Natural killer cell (primary cell): ENCODE results near the gene NDUFB7. TPM values are rescaled to one million over a fixed set of nuclear protein-coding genes. Genes with fewer than 3 reads are reported as not detected.
"Not testable (repeated sequence)": the region's sequence is repeated elsewhere in the genome, so short reads cannot be mapped to it uniquely, and the experiment has no call there.

Source experiments
- ATAC-seq, 3 donors: fragments of 150-1000 bp in 2 of 3; fragments of 200-7000 bp in 1 of 3; cut with Tn5 transposase; 1 replicate in 1 of 3; 2 replicates in 2 of 3; pipeline ENCODE4 v1.10.0; 2021; ENCODE audit warnings: mild to moderate bottlenecking in 2 of 3, moderate library complexity in 2 of 3
- DNase-seq, 2 donors: peaks; one replicate each; pipeline versions ENCODE4 v3.0.0 to v3.0.0-alpha.2; 2013 to 2021; ENCODE audit warnings: mixed read lengths in 1 of 2
- H3K27ac ChIP-seq: one replicate; pipeline ENCODE4 v1.5.1; 2013; ENCODE audit warnings: mild to moderate bottlenecking, low read length
- H3K27me3 ChIP-seq: one replicate; pipeline ENCODE4 v1.6.1; 2013; ENCODE audit warnings: low read length; ENCODE audit not compliant: control insufficient read depth, insufficient read depth
- H3K36me3 ChIP-seq: one replicate; pipeline ENCODE4 v1.6.1; 2013; ENCODE audit warnings: low read length; ENCODE audit not compliant: control insufficient read depth, insufficient read depth
- H3K4me1 ChIP-seq: one replicate; pipeline ENCODE4 v1.6.1; 2013; ENCODE audit warnings: low read length; ENCODE audit not compliant: control insufficient read depth, insufficient read depth
- H3K4me3 ChIP-seq: one replicate; pipeline ENCODE4 v1.5.1; 2013; ENCODE audit warnings: low read length
- H3K9me3 ChIP-seq: one replicate; pipeline ENCODE4 v1.6.1; 2013; ENCODE audit warnings: low read length; ENCODE audit not compliant: control insufficient read depth, insufficient read depth
- H3K27ac Mint-ChIP-seq, 2 donors: one replicate each; pipeline ENCODE4 v1.8.0; 2022; ENCODE audit warnings: mild to moderate bottlenecking in 2 of 2, mixed read lengths in 2 of 2, moderate library complexity in 1 of 2
- H3K27me3 Mint-ChIP-seq, 2 donors: one replicate each; pipeline ENCODE4 v1.8.0; 2022; ENCODE audit warnings: low read depth in 2 of 2, mixed read lengths in 2 of 2
- H3K36me3 Mint-ChIP-seq: one replicate; pipeline ENCODE4 v1.8.0; 2022; ENCODE audit warnings: mixed read lengths
- H3K4me1 Mint-ChIP-seq, 2 donors: one replicate each; pipeline ENCODE4 v1.8.0; 2022; ENCODE audit warnings: mixed read lengths in 2 of 2
- H3K4me3 Mint-ChIP-seq: one replicate; pipeline ENCODE4 v1.8.0; 2022; ENCODE audit warnings: mild to moderate bottlenecking, moderate library complexity, mixed read lengths
- H3K9me3 Mint-ChIP-seq, 2 donors: one replicate each; pipeline ENCODE4 v1.8.0; 2022; ENCODE audit warnings: mixed read lengths in 2 of 2
- CTCF ChIP-seq: fragments of 200-600 bp; IDR thresholded peaks from one replicate; pipeline ENCODE4 v1.8.0; 2022; ENCODE audit warnings: antibody characterized with exemption
- WGBS: methylation state at CpG from one replicate; pipeline ENCODE4 v1.1.7; 2013; ENCODE audit warnings: missing lambda C conversion rate; ENCODE audit not compliant: insufficient coverage; 5-methylcytosine and 5-hydroxymethylcytosine counted together
- intact Hi-C: fragments of 100-400 bp; cut with micrococcal nuclease; formaldehyde crosslinking; loops from one replicate; pipeline ENCODE4 v1.14.2; 2022
- total RNA-seq, 4 donors: library from RNA; stranded (reverse); fragments of 120-200 nt in 1 of 4; gene quantifications; one replicate each; pipeline versions ENCODE4 v1.2.3 to v1.2.4, GENCODE V29; 2013 to 2022

NDUFB7 gene
- total RNA-seq, 3 donors from 2014 or later (not counting 1 experiment from before 2014, with no cell fraction given) = 97.1 to 120 (median 108) TPM

DNA sequence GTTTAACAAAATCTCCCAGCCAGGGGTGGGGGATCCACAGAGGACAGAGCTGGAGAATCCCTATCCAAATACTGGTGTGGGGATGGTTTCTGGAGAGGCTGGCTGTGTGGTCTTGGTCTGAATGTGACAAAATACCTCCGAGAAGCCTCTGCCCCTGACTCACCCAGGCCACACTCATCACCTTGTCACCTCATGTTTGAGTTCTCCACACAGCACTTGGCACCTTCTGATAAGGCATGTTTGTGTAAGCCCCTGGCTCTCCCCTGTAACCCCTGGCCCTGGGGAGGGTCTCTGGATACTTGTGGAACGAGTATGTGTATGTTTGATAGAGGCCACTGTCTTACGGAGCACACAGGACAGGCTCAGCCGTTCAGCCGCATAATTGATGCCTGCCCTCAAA is 27.8 kb downstream of the NDUFB7 start:
- Mint-ChIP-seq H3K27ac (no peak overlapping the region), H3K36me3 (no peaks in the 10 kb centered on the region), H3K4me1 (peaks cover 0 to 8% of the 10 kb centered on the region in 2 donors), H3K27me3 (no peaks in the 10 kb centered on the region), H3K9me3 (no peaks in the 10 kb centered on the region), H3K4me3 (no peak overlapping the region)
- Histone ChIP-seq H3K27me3 (no peaks in the 10 kb centered on the region), H3K27ac (no peak overlapping the region), H3K4me3 (no peak overlapping the region), H3K4me1 (no peaks in the 10 kb centered on the region), H3K9me3 (no peaks in the 10 kb centered on the region), H3K36me3 (peaks cover 1% of the 10 kb centered on the region)
- DNase-seq = no peak
- no peak for TF ChIP-seq CTCF
- WGBS = 92% methylated on average over 5 of the region's 5 CpGs
- ATAC-seq = no peak
- intact Hi-C loops = no loop called here

DNA sequence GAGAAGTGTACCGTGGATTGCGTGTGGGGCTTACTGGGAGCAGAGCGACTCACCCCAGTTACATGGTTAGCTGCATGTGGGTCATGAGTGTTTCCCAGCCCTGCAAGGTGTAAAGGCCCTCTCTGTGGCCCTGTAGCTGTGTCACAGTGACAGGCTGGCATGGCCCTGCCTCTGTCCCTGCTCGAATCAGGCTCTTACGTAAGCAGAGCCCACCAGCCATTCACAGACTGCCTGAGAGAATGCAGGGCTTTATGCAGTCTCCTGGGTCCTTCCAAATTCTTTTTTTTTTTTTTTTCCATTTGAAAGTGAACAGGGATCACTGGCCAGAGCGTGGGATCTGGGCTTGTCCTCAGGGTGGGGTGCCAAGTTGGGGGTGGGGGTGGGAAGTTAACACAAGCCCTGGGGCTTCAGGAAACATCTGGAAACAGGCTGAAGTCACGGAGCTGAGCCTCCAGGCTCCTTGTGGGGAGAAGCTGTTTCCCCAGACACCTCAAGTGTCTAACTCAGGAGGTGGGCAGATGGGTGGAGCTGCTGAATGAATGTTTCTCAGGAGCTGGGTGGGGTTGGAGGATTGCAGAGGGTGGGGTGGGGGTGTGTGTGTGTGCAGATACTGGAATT is 29.0 kb downstream of the NDUFB7 start:
- Histone ChIP-seq H3K27ac (no peak overlapping the region), H3K36me3 (no peaks in the 10 kb centered on the region), H3K27me3 (no peaks in the 10 kb centered on the region), H3K4me3 (no peak overlapping the region), H3K9me3 (no peaks in the 10 kb centered on the region), H3K4me1 (no peaks in the 10 kb centered on the region)
- no peak for TF ChIP-seq CTCF
- no peaks in the 10 kb centered on the region for H3K9me3 Mint-ChIP-seq
- no peak overlapping the region for H3K4me3 Mint-ChIP-seq
- H3K4me1 Mint-ChIP-seq = peaks cover 0 to 8% of the 10 kb centered on the region in 2 donors
- H3K27me3 Mint-ChIP-seq = no peaks in the 10 kb centered on the region
- H3K36me3 Mint-ChIP-seq = no peaks in the 10 kb centered on the region
- DNase-seq (no peak), ATAC-seq (no peak)
- intact Hi-C loops = no loop called here
- no peak overlapping the region for H3K27ac Mint-ChIP-seq
- 64% methylated on average over 7 of the region's 7 CpGs for WGBS

- H3K9me3 Mint-ChIP-seq, H3K36me3 Mint-ChIP-seq, DNase-seq, H3K27me3 ChIP-seq, H3K4me1 ChIP-seq, H3K27ac Mint-ChIP-seq, H3K9me3 ChIP-seq, ATAC-seq, H3K4me3 ChIP-seq, intact Hi-C loops, H3K27ac ChIP-seq, H3K27me3 Mint-ChIP-seq, H3K36me3 ChIP-seq, H3K4me3 Mint-ChIP-seq: not testable (repeated sequence)
- peaks cover 0 to 13% of the 10 kb centered on the region in 2 donors for H3K4me1 Mint-ChIP-seq
- 87% methylated on average over 5 of the region's 5 CpGs for WGBS
Observed at GRCh38 chr19:14541979-14542378, 29.9 kb downstream of the NDUFB7 start.

DNA sequence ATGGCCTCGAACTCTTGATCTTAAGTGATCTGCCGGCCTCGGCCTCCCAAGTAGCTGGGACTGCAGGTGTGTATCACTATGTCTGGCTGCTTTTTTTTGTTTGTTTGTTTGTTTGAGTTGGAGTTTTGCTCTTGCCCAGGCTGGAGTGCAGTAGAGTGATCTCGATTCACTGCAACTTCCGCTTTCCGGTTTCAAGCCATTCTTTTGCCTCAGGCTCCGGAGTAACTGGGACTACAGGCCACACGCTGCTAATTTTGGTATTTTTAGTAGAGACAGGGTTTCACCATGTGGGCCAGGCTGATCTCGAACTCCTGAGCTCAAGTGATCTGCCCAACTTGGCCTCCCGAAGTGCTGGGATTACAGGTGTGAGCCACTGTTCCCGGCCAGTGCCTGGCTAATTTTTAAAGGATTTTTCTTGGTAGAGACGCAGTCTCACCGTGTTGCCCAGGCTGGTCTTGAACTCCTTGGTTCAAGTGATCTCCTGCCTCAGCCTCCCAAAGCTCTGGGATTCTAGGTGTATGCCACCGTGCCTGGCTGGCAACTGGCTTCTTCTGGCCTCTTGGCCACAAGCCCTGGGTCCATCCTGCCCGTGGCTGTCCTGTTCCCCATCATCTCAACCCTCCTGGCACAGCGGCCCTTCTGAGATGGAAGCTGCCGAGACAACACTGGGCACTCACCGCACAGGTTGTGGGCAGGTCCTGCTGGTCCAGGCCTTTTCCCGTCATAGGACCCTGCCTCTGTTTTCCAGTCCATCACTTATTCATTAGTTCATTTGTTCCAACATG is 30.9 kb downstream of the NDUFB7 start:
- no peak for TF ChIP-seq CTCF
- WGBS = 95% methylated on average over 19 of the region's 19 CpGs
- H3K4me1 ChIP-seq = no peaks in the 10 kb centered on the region
- H3K9me3 ChIP-seq = no peaks in the 10 kb centered on the region
- Mint-ChIP-seq H3K36me3 (no peaks in the 10 kb centered on the region), H3K9me3 (no peaks in the 10 kb centered on the region), H3K4me1 (peaks cover 0 to 18% of the 10 kb centered on the region in 2 donors), H3K27ac (no peak overlapping the region), H3K4me3 (no peak overlapping the region), H3K27me3 (no peaks in the 10 kb centered on the region)
- H3K4me3 ChIP-seq = no peak overlapping the region
- no peak for ATAC-seq
- H3K36me3 ChIP-seq = no peaks in the 10 kb centered on the region
- no peak overlapping the region for H3K27ac ChIP-seq
- H3K27me3 ChIP-seq = no peaks in the 10 kb centered on the region
- no peak for DNase-seq
- intact Hi-C loops = no loop called here
